Measurements from ENCODE around the gene TTC21B.

GRCh38 chr2:165957030-165957675 lies 3.6 kb upstream of the TTC21B start:
- TF ChIP-seq POLR2A (IDR thresholded peaks at IDR 0.05) (no peak), CTCF (IDR thresholded peaks at IDR 0.05) (no peak), EP300 (IDR thresholded peaks at IDR 0.05) (no peak)
